Mucosa of gallbladder (tissue), 1 donor: ENCODE data around the gene RBP5. TPM values are rescaled to one million over a fixed set of nuclear protein-coding genes. Genes with fewer than 3 reads are reported as not detected.

Source experiments
- DNase-seq: peaks from one replicate; pipeline ENCODE4 v3.0.0-alpha.2; 2020; ENCODE audit warnings: low spot score
- total RNA-seq: library from RNA; stranded (reverse); gene quantifications from one replicate; pipeline ENCODE4 v1.2.1, GENCODE V29; 2021
- donor health status: DM: no; HTN: no; CAD: no.

The RBP5 gene
- total RNA-seq, 1 donor from 2014 or later, result 7.1 TPM

GRCh38 chr12:7073946-7074345 is 54.7 kb downstream of the RBP5 start:
- no peak for DNase-seq

Other genes starting within 250 kb of the RBP5 start
- gene LRRC23, start 224.1 kb downstream of the RBP5 start, total RNA-seq, result 13.1 TPM
- 30.5 TPM for gene ENO2, start 214.3 kb downstream of the RBP5 start, total RNA-seq
- 153 TPM for gene ATN1, start 200.9 kb downstream of the RBP5 start, total RNA-seq
- gene RNU7-1, start 185.1 kb downstream of the RBP5 start, total RNA-seq, result not detected
- gene C12orf57, start 184.9 kb downstream of the RBP5 start, total RNA-seq, result 265 TPM
- gene PTPN6, start 177.5 kb downstream of the RBP5 start, total RNA-seq, result 66.4 TPM
- gene PHB2, start 158.2 kb downstream of the RBP5 start, total RNA-seq, result 141 TPM
- gene EMG1, start 158.0 kb downstream of the RBP5 start, total RNA-seq, result 31.8 TPM
- 26.6 TPM for gene LPCAT3, start 110.4 kb downstream of the RBP5 start, total RNA-seq
- gene C1S, start 68.2 kb downstream of the RBP5 start, total RNA-seq, result 319 TPM
- gene C1R, start 36.4 kb downstream of the RBP5 start, total RNA-seq, result 303 TPM
- 49.6 TPM for gene C1RL, start 19.7 kb downstream of the RBP5 start, total RNA-seq
- gene CLSTN3, start 1.5 kb upstream of the RBP5 start, total RNA-seq, result 40.6 TPM
- 53.7 TPM for gene PEX5, start 60.8 kb upstream of the RBP5 start, total RNA-seq
- not detected for gene ACSM4, start 175.2 kb upstream of the RBP5 start, total RNA-seq